ENCODE results near the gene NTRK1. TPM values are rescaled to one million over a fixed set of nuclear protein-coding genes. Genes with fewer than 3 reads are reported as not detected.

Gene NTRK1
- total RNA-seq, 3 donors from 2014 or later = 0.16 to 4.9 (median 0.73) TPM

- no peak for DNase-seq (ENCODE audit: low spot score in 2 of 2)
- peak overlapping the region; percentile 78 to 97 for H3K27ac ChIP-seq
- no peaks in the 10 kb centered on the region for H3K9me3 ChIP-seq
- no peaks in the 10 kb centered on the region for H3K4me1 ChIP-seq
- H3K36me3 ChIP-seq = no peaks in the 10 kb centered on the region
- intact Hi-C loops (cut with DNase I; ENCODE audit: low total_unique reads) = no loop called here
- H3K4me3 ChIP-seq = peak overlapping the region; percentile 47 to 77 (median 48)
- peaks cover 0 to 12% of the 10 kb centered on the region in 2 donors for H3K27me3 ChIP-seq
- TF ChIP-seq POLR2AphosphoS5 (IDR thresholded peaks at IDR 0.05) (no peak), CTCF (IDR thresholded peaks at IDR 0.05) (no peak), POLR2A (IDR thresholded peaks at IDR 0.05) (no peak)
These were observed 33.3 kb downstream of the NTRK1 start for GRCh38 chr1:156894001-156894400.

GRCh38 chr1:156894711-156895454, 34.2 kb downstream of the NTRK1 start:
- intact Hi-C loops (cut with DNase I; ENCODE audit: low total_unique reads) = no loop called here
- H3K9me3 ChIP-seq = no peaks in the 10 kb centered on the region
- H3K36me3 ChIP-seq = no peaks in the 10 kb centered on the region
- H3K4me1 ChIP-seq = no peaks in the 10 kb centered on the region
- H3K27me3 ChIP-seq = peaks cover 0 to 12% of the 10 kb centered on the region in 2 donors
- TF ChIP-seq POLR2AphosphoS5 (IDR thresholded peaks at IDR 0.05) = no peak
- TF ChIP-seq CTCF (IDR thresholded peaks at IDR 0.05) = no peak
- no peak for TF ChIP-seq POLR2A (IDR thresholded peaks at IDR 0.05)
- H3K4me3 ChIP-seq = peak overlapping the region; percentile 47 to 77 (median 48)
- H3K27ac ChIP-seq = peak overlapping the region; percentile 78 to 97
- DNase-seq (ENCODE audit: low spot score in 2 of 2) = no peak

- TF ChIP-seq CTCF (IDR thresholded peaks at IDR 0.05) (no peak), POLR2AphosphoS5 (IDR thresholded peaks at IDR 0.05) (no peak)
- DNase-seq (ENCODE audit: low spot score in 2 of 2) = no peak
- peaks cover 0 to 2% of the 10 kb centered on the region in 2 donors for H3K4me1 ChIP-seq
- peak overlapping the region; percentile 47 to 77 (median 48) for H3K4me3 ChIP-seq
- H3K27me3 ChIP-seq = peaks cover 0 to 12% of the 10 kb centered on the region in 2 donors
- no peaks in the 10 kb centered on the region for H3K36me3 ChIP-seq
- H3K27ac ChIP-seq = peak overlapping the region; percentile 78 to 97
- no peaks in the 10 kb centered on the region for H3K9me3 ChIP-seq
- intact Hi-C loops (cut with DNase I; ENCODE audit: low total_unique reads) = no loop called here
These were observed 34.8 kb downstream of the NTRK1 start for GRCh38 chr1:156895455-156895812.

GRCh38 chr1:156895927-156896326, 35.3 kb downstream of the NTRK1 start:
- Histone ChIP-seq H3K4me3 (peak overlapping the region in 2 of 3 donors; percentile 40 to 48), H3K4me1 (peaks cover 0 to 6% of the 10 kb centered on the region in 2 donors)
- TF ChIP-seq POLR2AphosphoS5 (IDR thresholded peaks at IDR 0.05) (no peak), POLR2A (IDR thresholded peaks at IDR 0.05) (no peak), CTCF (IDR thresholded peaks at IDR 0.05) (no peak)

GRCh38 chr1:156896490-156897033, 35.9 kb downstream of the NTRK1 start:
- Histone ChIP-seq H3K4me1 (peaks cover 0 to 9% of the 10 kb centered on the region in 2 donors), H3K36me3 (no peaks in the 10 kb centered on the region), H3K27ac (peak overlapping the region; percentile 78 to 97), H3K4me3 (peak overlapping the region in 2 of 3 donors; percentile 16 to 40), H3K9me3 (no peaks in the 10 kb centered on the region), H3K27me3 (peaks cover 0 to 12% of the 10 kb centered on the region in 2 donors)
- intact Hi-C loops (cut with DNase I; ENCODE audit: low total_unique reads) = no loop called here
- no peak for DNase-seq (ENCODE audit: low spot score in 2 of 2)
- no peak for TF ChIP-seq POLR2A (IDR thresholded peaks at IDR 0.05)
- no peak for TF ChIP-seq CTCF (IDR thresholded peaks at IDR 0.05)
- no peak for TF ChIP-seq POLR2AphosphoS5 (IDR thresholded peaks at IDR 0.05)

More at GRCh38 chr1:156895927-156896326, 35.3 kb downstream of the NTRK1 start:
- no peak for DNase-seq (ENCODE audit: low spot score in 2 of 2)
- intact Hi-C loops (cut with DNase I; ENCODE audit: low total_unique reads) = no loop called here
- Histone ChIP-seq H3K27ac (peak overlapping the region; percentile 78 to 97), H3K27me3 (peaks cover 0 to 12% of the 10 kb centered on the region in 2 donors), H3K9me3 (no peaks in the 10 kb centered on the region), H3K36me3 (no peaks in the 10 kb centered on the region)

Data from breast epithelium (tissue), 4 donors.